GM21515 (cell line): ENCODE results near the gene MBD5.

Source experiments
- ATAC-seq: cut with Tn5 transposase; IDR thresholded peaks from one replicate; pipeline ENCODE4 v1.9.1; 2021; ENCODE audit not compliant: unreplicated experiment

The MBD5 gene

DNA sequence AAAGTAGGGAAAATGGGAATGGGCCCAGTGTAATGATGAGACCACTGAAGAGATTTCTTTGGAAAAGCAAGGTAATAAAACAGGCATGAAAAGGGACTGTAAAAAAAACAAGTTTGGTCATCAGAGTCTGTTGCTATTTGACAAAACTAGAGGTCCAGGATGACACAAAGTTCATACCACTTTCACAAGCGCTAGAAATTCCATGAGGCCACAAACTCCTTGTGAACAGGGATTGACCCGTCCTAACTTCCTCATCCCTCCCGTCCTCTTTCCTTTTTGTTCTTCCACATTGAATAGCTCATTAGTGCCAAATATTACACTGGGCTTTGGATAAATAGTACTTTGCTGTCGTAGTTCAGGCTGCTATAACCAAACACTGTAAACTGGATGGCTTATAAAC lies 434.9 kb downstream of the MBD5 start:
- ATAC-seq = no peak

DNA sequence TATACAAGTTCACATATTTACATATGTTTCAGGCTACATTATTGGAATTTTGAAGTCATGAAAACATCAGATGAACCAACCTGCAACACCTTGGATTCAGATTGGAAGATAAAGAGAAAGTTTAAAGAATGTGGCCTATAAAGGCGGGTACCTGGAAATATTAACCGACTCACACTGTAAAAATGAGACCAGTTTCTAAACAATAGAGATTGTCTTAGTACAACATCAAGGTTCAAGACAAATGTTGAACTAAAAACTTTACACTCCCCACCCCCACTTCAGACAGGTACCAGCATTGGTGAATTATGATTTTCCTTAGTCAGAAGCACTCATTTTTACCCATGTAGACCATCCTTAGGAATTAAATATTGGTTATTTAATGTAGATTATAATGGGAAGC lies 437.3 kb downstream of the MBD5 start:
- ATAC-seq = no peak

DNA sequence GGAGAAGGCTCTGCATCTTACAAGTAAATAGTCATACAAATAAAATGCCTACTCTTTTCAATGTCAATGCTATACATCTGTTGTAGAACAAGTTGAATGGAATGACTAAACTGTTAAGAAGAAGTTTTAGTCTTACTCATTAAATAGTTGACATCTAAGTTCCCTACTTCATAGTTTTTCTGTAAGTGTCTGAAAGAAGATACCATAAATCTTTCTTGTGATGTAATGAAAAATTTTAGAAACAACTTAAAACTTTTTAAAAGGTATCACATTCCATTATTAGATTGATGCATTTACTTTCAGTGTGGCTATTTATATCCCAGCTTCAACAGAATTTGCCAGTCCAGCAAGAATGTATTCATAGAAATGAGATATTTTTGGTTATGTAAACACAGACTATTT lies 438.5 kb downstream of the MBD5 start:
- no peak for ATAC-seq

DNA sequence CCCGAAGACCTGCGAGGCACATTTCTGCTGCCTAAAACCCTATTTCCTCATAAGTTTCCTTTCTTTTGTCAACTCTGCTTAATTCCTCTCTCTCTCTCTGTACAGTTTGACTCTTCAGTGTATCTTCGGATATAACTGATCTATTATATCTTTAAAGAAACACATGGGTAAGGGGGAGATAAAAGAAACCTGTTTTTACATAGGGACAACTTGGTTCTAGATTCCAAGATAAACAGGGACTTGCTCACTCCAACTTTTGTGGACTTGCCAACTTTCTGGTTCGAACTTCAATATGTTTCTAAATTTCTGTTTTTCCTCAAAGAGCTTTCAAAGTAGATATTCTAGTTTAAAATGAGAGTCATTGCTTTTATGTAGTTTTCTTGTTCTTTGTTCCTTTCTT lies 441.0 kb downstream of the MBD5 start:
- no peak for ATAC-seq

DNA sequence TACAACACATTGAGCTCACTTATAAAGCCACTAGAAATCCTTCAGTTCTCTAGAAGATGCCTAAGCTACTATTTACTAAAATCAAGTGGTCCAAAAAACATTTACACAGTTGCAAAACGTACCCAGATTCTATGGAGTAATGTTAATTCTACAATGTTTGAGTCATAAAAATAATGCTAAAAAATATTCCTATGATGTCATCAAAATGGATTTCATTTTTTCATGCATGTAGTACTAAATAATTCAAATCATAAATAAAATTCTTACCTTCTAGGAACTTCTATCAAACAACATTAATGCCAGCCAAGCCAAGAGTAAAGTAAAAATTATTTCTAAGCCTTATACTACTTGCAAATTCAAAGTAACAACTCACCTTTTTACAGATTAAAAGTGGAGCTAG lies 454.7 kb downstream of the MBD5 start:
- ATAC-seq = no peak

DNA sequence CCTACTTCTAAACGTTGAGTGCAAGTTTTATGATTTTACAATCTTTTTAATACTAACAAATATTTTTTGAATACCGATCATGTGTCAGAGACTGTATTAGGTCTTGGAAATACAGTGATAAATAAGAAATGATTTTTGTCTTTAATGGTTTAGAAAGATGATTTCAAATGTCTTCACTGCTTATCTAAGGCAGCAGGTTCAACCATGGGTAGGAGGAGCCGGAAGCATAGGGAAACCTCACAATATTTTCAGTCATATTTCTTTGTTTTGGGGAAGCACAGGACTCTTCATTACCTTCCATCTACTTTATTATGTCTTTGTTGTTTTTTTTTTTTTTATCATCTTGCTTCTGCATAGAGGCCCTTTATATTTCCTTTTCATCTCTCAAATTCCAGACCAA lies 458.5 kb downstream of the MBD5 start:
- no peak for ATAC-seq

DNA sequence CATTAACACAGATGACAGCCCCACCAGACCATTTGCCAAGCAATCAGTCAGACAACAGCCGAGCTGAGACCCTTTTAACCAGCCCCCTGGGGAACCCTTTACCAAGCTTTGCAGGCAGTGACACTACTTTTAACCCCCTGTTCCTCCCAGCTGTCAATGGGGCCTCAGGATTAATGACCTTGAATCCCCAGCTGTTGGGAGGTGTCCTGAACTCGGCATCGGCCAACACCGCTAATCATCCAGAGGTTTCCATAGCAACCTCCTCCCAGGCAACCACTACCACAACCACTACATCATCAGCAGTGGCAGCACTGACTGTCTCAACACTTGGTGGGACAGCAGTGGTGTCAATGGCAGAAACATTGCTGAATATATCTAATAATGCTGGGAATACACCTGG lies 462.8 kb downstream of the MBD5 start:
- ATAC-seq = no peak

DNA sequence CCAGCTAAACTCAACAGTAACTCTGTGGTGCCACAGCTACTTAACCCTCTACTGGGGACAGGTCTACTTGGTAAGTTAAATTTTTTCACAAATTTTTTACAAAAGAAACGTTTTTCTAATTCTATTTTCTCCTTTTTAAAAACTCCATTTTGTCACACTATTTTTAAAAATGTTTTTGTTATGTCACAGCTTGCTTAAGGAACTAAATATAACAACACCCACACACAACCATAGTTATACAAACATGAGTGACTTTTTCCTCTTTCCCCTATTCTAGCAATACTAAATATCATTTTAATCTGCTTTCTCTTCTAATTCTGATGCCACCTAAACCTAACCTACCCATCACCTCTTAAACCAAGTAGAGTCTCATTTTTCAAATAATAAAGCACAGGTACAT lies 463.2 kb downstream of the MBD5 start:
- no peak for ATAC-seq

DNA sequence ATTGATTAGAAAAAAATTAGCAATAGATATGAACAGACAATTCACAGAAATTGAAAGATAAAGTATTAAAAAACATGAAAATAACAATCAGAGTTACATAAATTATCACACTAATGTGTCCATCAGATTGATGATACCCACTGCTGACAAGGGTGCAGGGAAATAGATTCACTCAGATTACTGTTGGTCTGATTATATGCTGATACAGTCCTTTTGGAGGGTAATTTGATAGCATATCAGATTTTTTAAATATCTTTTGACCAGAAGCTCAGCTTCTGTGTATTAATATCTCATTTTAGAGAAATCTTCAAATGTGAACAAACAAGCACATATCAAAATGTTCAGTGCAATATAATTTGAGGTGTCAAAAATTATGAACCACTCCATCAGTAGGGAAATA lies 465.8 kb downstream of the MBD5 start:
- ATAC-seq = no peak

DNA sequence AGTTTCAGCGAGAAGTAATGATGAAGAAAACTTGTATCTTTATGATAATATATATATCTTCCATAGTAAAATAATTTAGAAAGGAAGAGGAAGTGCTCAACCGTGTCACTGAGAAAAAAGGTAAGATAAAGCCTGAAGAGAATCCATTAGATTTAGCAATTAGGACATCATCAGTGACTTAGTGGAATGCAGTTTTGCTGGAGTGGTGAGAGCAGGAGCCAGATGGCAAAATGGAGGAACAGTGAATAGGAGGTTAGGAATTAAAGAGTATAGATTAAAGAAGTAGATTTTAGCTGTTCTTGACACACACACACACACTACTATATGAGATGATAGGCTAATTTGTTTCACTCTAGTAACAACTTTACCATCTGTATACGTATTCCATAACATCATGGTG lies 466.5 kb downstream of the MBD5 start:
- ATAC-seq = no peak

DNA sequence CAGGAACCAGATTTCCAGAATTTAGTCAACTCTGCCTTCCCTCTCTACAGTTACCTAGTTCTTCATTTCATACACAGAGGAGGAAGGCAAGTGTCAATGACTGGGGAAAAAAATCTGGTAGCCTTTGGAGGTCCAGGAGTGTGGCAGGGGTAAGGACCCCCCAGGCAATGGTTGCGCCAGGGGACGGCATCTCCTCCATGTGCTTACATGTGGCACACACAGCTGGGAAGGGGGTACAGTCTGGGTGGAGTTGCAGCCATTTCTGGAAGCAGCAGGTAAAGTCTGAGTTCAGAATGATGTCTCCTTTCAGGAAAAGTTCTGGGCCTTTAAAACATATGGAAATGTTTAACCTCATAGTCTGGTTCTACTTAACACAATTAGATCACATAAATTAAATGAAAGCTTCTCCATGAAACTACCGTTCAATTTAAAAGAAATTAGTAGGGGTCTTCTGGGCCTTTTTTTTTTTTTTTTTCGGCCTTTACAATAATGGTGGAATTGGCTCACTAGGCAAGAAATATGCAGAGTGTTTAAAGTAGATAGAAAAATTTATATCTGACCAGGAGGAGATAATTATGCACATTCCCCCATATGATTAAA lies 470.0 kb downstream of the MBD5 start:
- no peak for ATAC-seq

DNA sequence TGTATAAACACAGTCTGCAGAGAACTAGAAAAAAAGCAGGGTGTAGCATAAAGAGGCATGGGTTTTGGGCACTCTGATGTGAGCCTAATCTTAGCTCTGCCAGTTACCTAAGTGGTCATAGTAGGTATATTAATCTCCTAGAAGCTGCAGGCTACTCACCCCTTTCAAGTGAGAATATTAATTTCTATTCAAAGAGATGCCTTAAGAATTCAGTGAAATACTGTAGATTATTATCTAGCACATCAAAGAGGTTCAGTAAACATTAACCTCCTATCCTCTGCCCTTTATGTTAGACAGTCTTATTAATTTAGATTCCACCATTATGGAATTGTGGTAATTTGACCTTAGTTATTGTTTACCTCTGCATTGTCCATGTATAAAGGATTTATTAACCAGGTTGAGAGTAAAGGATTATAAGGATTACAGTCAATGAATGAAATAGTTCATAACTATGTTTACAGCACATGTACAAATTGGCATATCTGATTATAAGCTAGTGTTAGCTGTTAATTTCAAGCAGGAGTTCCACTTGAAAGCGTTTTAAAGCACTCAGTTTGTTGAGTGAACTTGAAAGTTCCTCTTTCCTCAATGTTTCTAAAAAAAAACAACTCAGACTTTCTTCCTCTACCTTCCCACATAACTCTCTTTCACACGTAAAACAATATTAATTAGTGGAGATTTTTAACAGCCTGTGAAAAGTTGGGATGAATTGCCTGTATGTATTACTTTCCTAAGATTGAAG lies 473.1 kb downstream of the MBD5 start:
- ATAC-seq = no peak

DNA sequence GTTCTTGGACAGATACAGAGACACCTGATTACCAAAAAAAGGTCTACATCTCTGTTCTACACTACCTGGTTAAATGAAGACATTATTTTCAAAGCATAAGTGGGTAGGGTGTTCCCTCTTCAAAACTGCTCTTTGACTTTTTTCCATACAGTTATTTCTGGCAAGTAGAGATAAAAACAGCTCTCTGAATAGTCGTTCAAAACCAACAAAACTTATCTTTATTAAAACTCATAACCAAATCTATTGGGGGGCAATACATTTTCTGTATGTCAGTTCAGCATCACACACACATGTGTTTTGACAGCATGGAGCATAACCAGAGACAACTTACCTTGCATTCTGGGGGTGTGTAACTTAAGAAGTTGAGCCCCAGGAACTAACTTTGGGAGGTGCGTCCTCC lies 474.7 kb downstream of the MBD5 start:
- no peak for ATAC-seq

DNA sequence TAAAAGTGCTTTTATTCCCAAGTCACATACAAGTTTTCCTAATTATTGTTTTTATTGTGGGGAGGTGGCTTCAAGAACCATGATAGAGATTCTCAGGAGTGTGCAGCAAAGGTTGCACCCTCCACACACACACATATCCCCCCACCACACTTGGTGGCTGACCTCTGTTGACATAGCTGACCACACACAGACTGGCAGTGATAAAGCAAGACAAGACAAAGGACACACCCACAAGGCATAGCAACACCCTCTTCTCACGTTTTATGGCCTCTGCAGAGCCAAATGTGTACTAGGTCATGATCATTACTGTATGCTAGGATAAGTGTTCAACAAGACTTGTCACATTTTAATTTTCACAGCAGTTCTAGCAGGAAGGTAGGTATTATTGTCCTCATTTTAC lies 480.7 kb downstream of the MBD5 start:
- ATAC-seq = no peak

DNA sequence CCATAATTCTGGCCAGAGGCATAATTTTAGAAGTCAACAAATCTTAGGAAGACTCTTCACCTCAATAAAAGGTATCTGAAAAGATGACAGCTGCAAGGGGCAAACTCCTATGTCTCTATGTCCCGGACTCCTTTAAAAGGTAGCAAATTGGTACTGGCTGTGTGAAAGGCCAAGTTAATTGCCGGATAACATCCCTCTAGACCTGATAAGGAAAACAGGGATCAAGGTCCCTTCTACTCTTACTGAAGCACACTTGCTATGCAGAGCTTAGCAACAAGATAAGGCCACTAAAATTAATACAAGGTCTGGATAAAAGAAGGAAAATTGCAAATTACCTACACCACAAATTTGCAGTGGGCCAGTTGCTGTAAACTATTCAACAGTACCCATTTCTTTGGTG lies 482.6 kb downstream of the MBD5 start:
- no peak for ATAC-seq

DNA sequence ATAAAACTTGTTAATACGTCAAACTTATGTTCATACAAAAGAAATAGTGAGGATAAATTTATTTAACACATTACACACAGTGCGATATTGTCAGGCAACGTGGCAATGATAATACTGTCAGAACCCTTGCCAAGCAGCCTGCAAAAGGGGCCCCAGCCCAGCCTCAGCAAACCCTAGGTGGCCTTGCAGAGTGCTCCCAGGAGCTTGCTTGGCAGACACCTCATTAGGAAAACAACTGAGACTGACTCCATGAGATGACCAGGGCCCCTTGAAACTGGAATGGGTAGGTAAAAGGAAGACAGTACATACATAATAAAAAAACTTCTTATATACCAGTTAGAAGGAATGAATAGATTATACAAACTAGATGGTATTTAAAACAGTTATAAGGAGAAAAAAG lies 487.1 kb downstream of the MBD5 start:
- ATAC-seq = no peak

DNA sequence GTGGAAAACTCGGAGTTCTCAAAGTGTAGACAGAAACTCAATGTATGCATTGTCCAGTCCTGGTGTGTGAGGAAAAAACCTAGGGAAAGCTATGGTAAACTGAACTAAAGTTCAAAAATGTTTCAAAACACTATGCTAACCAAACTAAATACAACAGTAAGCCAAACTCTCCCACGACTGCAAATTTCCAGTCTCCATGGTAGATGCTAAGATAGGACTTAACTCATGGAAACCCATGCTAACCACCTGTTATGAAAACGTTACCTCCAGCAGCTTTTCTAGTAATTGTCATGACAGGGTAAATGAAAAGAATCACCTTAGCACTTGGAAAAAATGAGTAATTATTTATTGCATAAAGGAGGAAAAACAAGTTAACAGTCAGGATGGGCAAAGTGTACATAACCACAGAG lies 488.0 kb downstream of the MBD5 start:
- no peak for ATAC-seq

DNA sequence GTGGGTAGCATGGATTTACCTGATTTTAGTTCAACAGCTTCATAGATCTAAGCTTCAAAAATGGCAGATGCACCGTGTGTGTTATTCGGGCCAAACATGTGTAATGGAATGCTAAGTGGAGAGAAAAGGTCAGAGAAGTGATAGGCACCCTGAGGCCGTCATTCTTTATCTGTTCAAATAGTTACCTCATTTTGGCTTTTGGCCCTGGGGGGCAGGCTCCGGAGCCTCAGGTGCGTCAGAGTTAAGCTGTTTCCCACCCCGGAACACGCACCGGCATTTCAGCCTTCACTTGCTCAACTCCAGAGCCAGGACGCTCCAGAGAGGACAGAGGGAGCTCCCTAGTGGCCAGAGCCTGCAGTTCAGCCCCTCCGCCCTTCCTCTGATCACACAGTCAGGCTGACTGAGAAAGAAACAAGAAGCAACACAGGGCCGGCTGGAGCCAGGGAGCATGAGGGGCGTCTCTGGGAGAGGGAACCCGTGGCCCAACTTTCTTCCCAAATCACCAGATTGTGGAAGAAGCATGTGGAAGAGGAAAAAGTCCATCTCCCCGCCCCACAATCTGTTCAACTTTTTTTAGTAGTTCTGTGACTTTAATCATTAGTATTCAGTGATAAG lies 488.5 kb downstream of the MBD5 start:
- peak; percentile 100 for ATAC-seq

DNA sequence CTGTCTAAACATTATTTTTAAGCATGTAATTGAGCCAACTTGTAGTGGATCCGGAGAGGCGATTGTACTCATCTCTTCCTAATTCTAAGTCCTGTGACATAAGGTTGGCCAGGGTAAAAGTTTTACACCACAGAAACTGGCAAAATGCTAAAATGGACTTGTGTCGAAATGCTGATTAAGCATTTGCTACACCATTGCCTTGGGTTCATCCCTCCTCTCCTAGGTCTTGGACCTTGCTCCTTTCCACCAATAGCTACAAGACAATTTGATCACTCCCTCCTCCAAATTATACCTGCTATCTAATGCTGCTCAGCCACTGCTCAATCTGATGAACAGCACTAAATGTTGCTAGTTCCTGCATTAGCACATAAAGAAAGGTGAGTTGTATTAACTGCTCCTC lies 491.0 kb downstream of the MBD5 start:
- ATAC-seq = no peak

DNA sequence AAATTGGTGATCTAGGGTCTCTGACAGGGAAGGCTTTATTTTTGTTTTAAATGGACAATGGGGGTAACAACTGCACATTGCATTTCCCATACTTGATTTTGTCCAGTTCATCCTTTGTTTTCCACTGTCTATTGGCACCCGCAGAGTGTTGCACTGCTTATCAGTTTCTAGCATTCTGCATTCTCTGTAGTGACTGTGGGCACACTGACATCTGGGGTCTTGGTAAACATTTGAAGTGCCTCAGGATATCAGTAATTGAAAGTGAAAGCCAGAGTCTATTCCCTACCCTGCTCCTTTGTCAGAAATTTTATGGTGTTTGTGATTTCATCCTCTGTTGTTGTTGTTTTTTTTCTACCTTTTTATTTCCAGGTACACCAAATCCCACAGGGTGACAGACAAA lies 491.6 kb downstream of the MBD5 start:
- no peak for ATAC-seq

DNA sequence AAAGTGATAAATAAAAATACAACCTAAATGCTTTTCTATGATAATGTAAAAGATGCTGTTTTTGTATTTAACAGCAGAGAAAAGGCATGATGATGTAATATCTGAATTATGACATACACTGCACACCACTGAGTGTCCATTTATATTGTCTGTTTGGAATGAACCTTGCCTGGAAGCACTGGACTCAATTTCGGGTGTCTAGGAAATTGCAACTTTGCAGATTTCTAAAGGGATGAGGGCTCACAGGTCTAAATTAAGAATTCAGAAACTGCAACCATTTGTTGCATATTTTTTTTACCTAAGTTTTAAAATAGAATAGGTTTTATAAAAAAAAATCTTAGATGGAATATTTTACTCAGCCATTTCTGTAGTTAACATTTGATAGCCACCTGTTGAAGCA lies 492.5 kb downstream of the MBD5 start:
- no peak for ATAC-seq

DNA sequence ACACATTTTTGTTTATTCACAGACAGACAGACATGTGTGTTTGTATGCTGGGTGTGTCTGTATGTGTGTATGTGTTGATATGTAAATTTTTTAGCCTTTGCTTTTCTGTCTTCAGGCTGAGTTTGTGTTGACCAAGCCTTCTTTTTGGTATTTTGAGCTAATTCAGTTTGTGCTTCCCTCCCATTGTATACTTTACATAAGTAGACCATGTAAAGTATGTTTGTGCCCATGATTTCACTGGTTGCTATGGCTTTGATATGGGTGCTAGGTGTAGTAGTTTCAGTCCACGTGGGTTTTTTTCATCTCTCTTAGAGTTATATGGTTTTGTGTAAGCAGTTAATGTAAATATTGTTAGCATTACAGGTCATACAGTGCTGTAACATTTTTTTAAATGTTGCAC lies 494.2 kb downstream of the MBD5 start:
- ATAC-seq = no peak

DNA sequence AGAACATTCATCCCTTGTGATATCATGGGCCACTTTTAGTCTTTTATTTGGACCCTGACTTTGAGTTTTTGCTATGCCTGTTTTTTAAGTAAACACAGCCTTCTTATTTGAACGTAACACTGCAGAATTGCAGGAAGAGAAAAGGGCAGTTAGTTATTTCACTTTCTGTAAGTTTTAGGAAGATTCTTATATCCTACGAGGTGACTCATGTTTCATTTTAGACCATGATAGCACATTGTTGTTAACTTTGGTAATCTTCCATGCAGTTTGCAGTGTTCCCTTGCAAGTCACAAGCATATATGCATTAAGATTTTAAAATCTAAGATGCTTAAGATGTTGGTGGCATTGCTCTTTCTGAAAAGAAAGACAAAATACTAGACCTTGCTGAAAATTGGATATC lies 495.1 kb downstream of the MBD5 start:
- no peak for ATAC-seq
